Astrocyte of the spinal cord (primary cell): ENCODE results near the gene CTTNBP2NL.
A peak's percentile ranks its signal among the peaks of the same experiment; 100 is the strongest.
"Not testable (repeated sequence)": the region's sequence is repeated elsewhere in the genome, so short reads cannot be mapped to it uniquely, and the experiment has no call there.

Experiments used
- DNase-seq: peaks from one replicate; pipeline ENCODE4 v3.0.0; 2011; ENCODE audit warnings: low read depth, low spot score
- H3K4me3 ChIP-seq: 2 replicates; pipeline ENCODE4 v1.5.1; 2011; ENCODE audit warnings: low read depth, mild to moderate bottlenecking, low read length, moderate library complexity
- CTCF ChIP-seq: IDR thresholded peaks from 2 replicates; pipeline ENCODE4 v1.5.1; 2012; ENCODE audit warnings: low read depth, mild to moderate bottlenecking, low read length, inconsistent platforms
- in situ Hi-C: cut with HindIII; loops from 2 replicates; pipeline ENCODE4 v1.10.0; 2017; ENCODE audit warnings: low sequenced_read_pairs

The CTTNBP2NL gene

GRCh38 chr1:112436384-112437156 is 40.6 kb downstream of the CTTNBP2NL start:
- H3K4me3 ChIP-seq: no peak overlapping the region
- DNase-seq: no peak
- in situ Hi-C loops: no loop called here

GRCh38 chr1:112438156-112438555 is 42.1 kb downstream of the CTTNBP2NL start:
- DNase-seq, H3K4me3 ChIP-seq, in situ Hi-C loops: not testable (repeated sequence)

More at GRCh38 chr1:112436384-112437156, 40.6 kb downstream of the CTTNBP2NL start:
- TF ChIP-seq CTCF: no peak

- TF ChIP-seq CTCF: no peak
- in situ Hi-C loops: no loop called here
- DNase-seq: no peak
- H3K4me3 ChIP-seq: no peak overlapping the region
These were observed 43.6 kb downstream of the CTTNBP2NL start for GRCh38 chr1:112439592-112439991.

- TF ChIP-seq CTCF: no peak
- in situ Hi-C loops: no loop called here
- no peak overlapping the region for H3K4me3 ChIP-seq
- no peak for DNase-seq
These were observed 44.6 kb downstream of the CTTNBP2NL start for GRCh38 chr1:112440574-112440973.

GRCh38 chr1:112444269-112444668 is 48.3 kb downstream of the CTTNBP2NL start:
- DNase-seq: peak; percentile 57
- H3K4me3 ChIP-seq: no peak overlapping the region
- in situ Hi-C loops: no loop called here
- TF ChIP-seq CTCF: no peak

GRCh38 chr1:112445596-112445995 is 49.6 kb downstream of the CTTNBP2NL start:
- in situ Hi-C loops: no loop called here
- H3K4me3 ChIP-seq: no peak overlapping the region
- no peak for TF ChIP-seq CTCF
- DNase-seq: no peak

GRCh38 chr1:112446411-112446810 is 50.4 kb downstream of the CTTNBP2NL start:
- in situ Hi-C loops: no loop called here
- no peak overlapping the region for H3K4me3 ChIP-seq
- peak; percentile 25 for DNase-seq
- TF ChIP-seq CTCF: no peak
